ENCODE measurements around the gene CALML3. TPM values are rescaled to one million over a fixed set of nuclear protein-coding genes. Genes with fewer than 3 reads are reported as not detected.

CALML3 gene
- total and polyA plus RNA-seq, 2 of the 8 experiments (the other 6 are each of a cell fraction or from before 2014, with no cell fraction given) = not detected

GRCh38 chr10:5476918-5477525 lies 47.7 kb upstream of the CALML3 start (continued):
- TF ChIP-seq JUN (IDR thresholded peaks at IDR 0.05; ENCODE audit: low read depth, low read length) (no peak), BRCA1 (IDR thresholded peaks at IDR 0.05; ENCODE audit: low read depth, low read length) (no peak)

Data from H1 (cell line).